Kidney (tissue), 14 donors: ENCODE results near the gene ARID1B. TPM values are rescaled to one million over a fixed set of nuclear protein-coding genes. Genes with fewer than 3 reads are reported as not detected.

ENCODE experiments used
- DNase-seq, 5 donors: peaks; one replicate each; pipeline ENCODE4 v3.0.0-alpha.2; 2013 to 2020
- FAIRE-seq: peaks from 2 replicates; lab custom pipeline; 2012; peaks lifted over from hg19 to GRCh38; lab: Jason Lieb, UNC
- H3K27ac ChIP-seq, 2 donors: one replicate each; pipeline ENCODE4 v1.7.0; 2013; ENCODE audit warnings: low read depth in 2 of 2, low read length in 2 of 2, inconsistent platforms in 1 of 2
- H3K27me3 ChIP-seq: one replicate; pipeline ENCODE4 v1.7.1; 2013; ENCODE audit warnings: low read length, inconsistent platforms; ENCODE audit not compliant: control insufficient read depth, insufficient read depth
- H3K36me3 ChIP-seq, 3 donors: one replicate each; pipeline versions ENCODE4 v1.7.0 to v1.7.1; 2013; ENCODE audit warnings: low read length in 3 of 3, control low read depth in 1 of 3, inconsistent platforms in 1 of 3; ENCODE audit not compliant: insufficient read depth in 3 of 3, control insufficient read depth in 2 of 3
- H3K4me1 ChIP-seq, 3 donors: one replicate each; pipeline versions ENCODE4 v1.7.0 to v1.7.1; 2013; ENCODE audit warnings: low read length in 3 of 3, inconsistent platforms in 1 of 3, low read depth in 1 of 3; ENCODE audit not compliant: control insufficient read depth in 2 of 3, insufficient read depth in 2 of 3
- H3K4me3 ChIP-seq, 3 donors: one replicate each; pipeline versions ENCODE4 v1.7.0 to v1.8.1; 2013; ENCODE audit warnings: low read length in 3 of 3, control low read depth in 1 of 3, inconsistent platforms in 1 of 3
- H3K9ac ChIP-seq, 3 donors: one replicate each; pipeline versions ENCODE4 v1.7.0 to v1.7.1; 2013; ENCODE audit warnings: low read length in 3 of 3, control low read depth in 1 of 3, inconsistent platforms in 1 of 3
- H3K9me3 ChIP-seq, 3 donors: one replicate each; pipeline versions ENCODE4 v1.7.0 to v1.7.1; 2013; ENCODE audit warnings: low read length in 3 of 3, control low read depth in 1 of 3, inconsistent platforms in 1 of 3; ENCODE audit not compliant: control insufficient read depth in 2 of 3, insufficient read depth in 1 of 3
- intact Hi-C: fragments of 100-400 bp; cut with DNase I; formaldehyde crosslinking; loops from one replicate; pipeline ENCODE4 v1.11.1; 2022
- microRNA-seq: library from miRNA; unstranded; fragments of <30 nt; microRNA quantifications from one replicate; pipeline ENCODE4 v1.2.0, GENCODE V29; 2020
- polyA plus RNA-seq: library from polyadenylated mRNA; stranded (reverse); fragments of 350-450 nt; fragmentation: Illumina TruSeq; extraction: RNeasy Lipid Tissue Mini Kit (QIAGEN cat#74804); gene quantifications from one replicate; pipeline ENCODE4 v1.2.3, GENCODE V29; 2014; ENCODE audit warnings: low read depth, low replicate concordance; ENCODE audit not compliant: insufficient read depth
- total RNA-seq: library from RNA; stranded (reverse); fragmentation: NEBNext Ultra II Directional; extraction: Animal tissue kit (Norgen Biotek cat#: 25700); gene quantifications from one replicate; pipeline ENCODE4 v1.2.1, GENCODE V29; 2021
- TF ChIP-seq, protein P1 (sequence below): IDR thresholded peaks from 3 replicates; pipeline ENCODE4 v1.5.1; 2012; ENCODE audit warnings: mild to moderate bottlenecking, moderate library complexity, borderline replicate concordance; ENCODE audit not compliant: insufficient read depth; ENCODE audit errors: extremely low read depth
- donor health status: control.
- donor health status: control.
- donor health status: control.
- donor health status: control.
- donor health status: control.
- donor health status: DM: yes; HTN: yes; CAD: no.
- donor health status: Normal renal cell carcinoma (clear cell type).

Gene ARID1B
- total and polyA plus RNA-seq, 2 donors from 2014 or later = 16.4 to 110 TPM

DNA sequence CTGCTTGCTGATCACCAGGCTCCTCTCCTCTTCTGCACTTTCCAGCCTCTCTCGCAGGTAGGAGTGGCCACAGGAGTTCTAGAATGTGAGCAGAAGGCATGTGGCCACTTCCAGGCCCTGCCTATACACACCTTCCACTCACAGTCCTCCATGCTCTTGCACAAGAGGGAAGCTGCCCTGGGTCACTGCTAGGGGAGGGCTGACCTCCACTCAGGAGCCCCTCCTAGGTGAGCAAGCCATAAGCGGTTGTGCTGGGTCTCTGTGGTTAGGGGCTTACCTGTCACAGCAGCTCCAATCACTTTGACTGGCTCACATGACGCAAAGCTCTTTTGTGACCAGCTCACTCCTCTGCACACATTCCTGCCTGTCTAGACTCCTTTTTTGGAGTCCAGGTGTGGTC, 477.9 kb downstream of the ARID1B start:
- FAIRE-seq = no peak

GRCh38 chr6:157258878-157259277, 481.7 kb downstream of the ARID1B start:
- TF ChIP-seq, protein P1, sequence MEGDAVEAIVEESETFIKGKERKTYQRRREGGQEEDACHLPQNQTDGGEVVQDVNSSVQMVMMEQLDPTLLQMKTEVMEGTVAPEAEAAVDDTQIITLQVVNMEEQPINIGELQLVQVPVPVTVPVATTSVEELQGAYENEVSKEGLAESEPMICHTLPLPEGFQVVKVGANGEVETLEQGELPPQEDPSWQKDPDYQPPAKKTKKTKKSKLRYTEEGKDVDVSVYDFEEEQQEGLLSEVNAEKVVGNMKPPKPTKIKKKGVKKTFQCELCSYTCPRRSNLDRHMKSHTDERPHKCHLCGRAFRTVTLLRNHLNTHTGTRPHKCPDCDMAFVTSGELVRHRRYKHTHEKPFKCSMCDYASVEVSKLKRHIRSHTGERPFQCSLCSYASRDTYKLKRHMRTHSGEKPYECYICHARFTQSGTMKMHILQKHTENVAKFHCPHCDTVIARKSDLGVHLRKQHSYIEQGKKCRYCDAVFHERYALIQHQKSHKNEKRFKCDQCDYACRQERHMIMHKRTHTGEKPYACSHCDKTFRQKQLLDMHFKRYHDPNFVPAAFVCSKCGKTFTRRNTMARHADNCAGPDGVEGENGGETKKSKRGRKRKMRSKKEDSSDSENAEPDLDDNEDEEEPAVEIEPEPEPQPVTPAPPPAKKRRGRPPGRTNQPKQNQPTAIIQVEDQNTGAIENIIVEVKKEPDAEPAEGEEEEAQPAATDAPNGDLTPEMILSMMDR = no peak
- FAIRE-seq (no peak), DNase-seq (no peak)
- intact Hi-C loops = no loop called here
- Histone ChIP-seq H3K4me1 (peaks cover 0 to 2% (median 0%) of the 10 kb centered on the region in 3 donors), H3K9ac (no peak overlapping the region), H3K9me3 (no peaks in the 10 kb centered on the region), H3K4me3 (no peak overlapping the region), H3K27me3 (no peaks in the 10 kb centered on the region), H3K27ac (no peak overlapping the region), H3K36me3 (no peaks in the 10 kb centered on the region)

More for the DNA sequence above, 477.9 kb downstream of the ARID1B start:
- no peak overlapping the region for H3K9ac ChIP-seq
- intact Hi-C loops = no loop called here
- TF ChIP-seq, protein P1 = no peak
- DNase-seq = no peak
- H3K9me3 ChIP-seq = no peaks in the 10 kb centered on the region
- H3K4me3 ChIP-seq = no peak overlapping the region
- H3K4me1 ChIP-seq = peaks cover 0 to 3% (median 0%) of the 10 kb centered on the region in 3 donors
- no peaks in the 10 kb centered on the region for H3K27me3 ChIP-seq
- H3K36me3 ChIP-seq = no peaks in the 10 kb centered on the region
- H3K27ac ChIP-seq = no peak overlapping the region

DNA sequence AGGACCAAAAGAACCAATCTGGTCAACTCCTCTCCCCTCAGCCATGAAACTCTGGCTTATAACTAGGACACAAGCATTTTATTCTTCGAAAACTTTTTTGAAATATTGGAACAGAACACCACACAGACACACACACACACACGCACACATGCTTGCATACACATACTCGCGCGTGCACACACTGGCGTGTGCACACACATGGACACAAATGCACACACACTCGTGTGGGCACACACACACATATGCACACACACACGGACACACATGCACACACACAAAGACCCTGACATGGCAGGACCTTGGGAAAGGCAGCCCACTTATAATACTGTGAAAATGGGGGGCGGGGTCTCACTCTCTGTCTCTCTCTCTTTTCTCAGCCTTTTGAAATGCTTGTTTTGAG, 482.3 kb downstream of the ARID1B start:
- Histone ChIP-seq H3K36me3 (no peaks in the 10 kb centered on the region), H3K9me3 (no peaks in the 10 kb centered on the region), H3K9ac (no peak overlapping the region), H3K27me3 (no peaks in the 10 kb centered on the region), H3K4me1 (no peaks in the 10 kb centered on the region), H3K27ac (no peak overlapping the region), H3K4me3 (no peak overlapping the region)
- intact Hi-C loops = no loop called here
- TF ChIP-seq, protein P1 = no peak
- DNase-seq (no peak), FAIRE-seq (no peak)

Small RNA genes lying within 50 kb of the gene (microRNA-seq; reads per million reads assigned to microRNA genes)
- gene MIR4466 = not detected
